ENCODE data around the gene FOXK2.

GRCh38 chr17:82527898-82528297 is 8.4 kb downstream of the FOXK2 start:
- TF ChIP-seq EZH2phosphoT487 (IDR thresholded peaks at IDR 0.05; ENCODE audit: insufficient read depth, low read depth) = no peak
- no peak for TF ChIP-seq EZH2 (IDR thresholded peaks at IDR 0.05; ENCODE audit: insufficient read depth, poor library complexity, severe bottlenecking)

Data from GM23248 (cell line).